Colonic mucosa (tissue), 4 donors: ENCODE results near the gene FERMT3. TPM values are rescaled to one million over a fixed set of nuclear protein-coding genes. Genes with fewer than 3 reads are reported as not detected.

Experiments used
- DNase-seq: peaks from one replicate; pipeline ENCODE4 v3.0.0-alpha.2; 2020
- H3K27ac ChIP-seq: fragments of 200-600 bp; one replicate; pipeline ENCODE4 v1.8.0; 2021
- H3K27me3 ChIP-seq: fragments of 200-600 bp; one replicate; pipeline ENCODE4 v1.8.0; 2021
- H3K36me3 ChIP-seq: fragments of 200-600 bp; one replicate; pipeline ENCODE4 v1.8.0; 2021
- H3K4me1 ChIP-seq: fragments of 200-600 bp; one replicate; pipeline ENCODE4 v1.8.0; 2021; ENCODE audit warnings: mild to moderate bottlenecking
- H3K4me3 ChIP-seq: fragments of 200-600 bp; one replicate; pipeline ENCODE4 v1.8.0; 2021
- H3K9ac ChIP-seq, 2 donors: one replicate each; pipeline ENCODE4 v1.7.0; 2013; ENCODE audit warnings: control low read depth in 2 of 2, low read depth in 2 of 2, low read length in 2 of 2
- H3K9me3 ChIP-seq: fragments of 200-600 bp; one replicate; pipeline ENCODE4 v1.8.0; 2021
- intact Hi-C: fragments of 100-400 bp; cut with DNase I; formaldehyde crosslinking; loops from one replicate; pipeline ENCODE4 v1.14.1; 2022
- total RNA-seq, 2 donors: library from RNA; stranded (reverse); fragmentation: NEBNext Ultra II Directional in 1 of 2; extraction: Animal tissue kit (Norgen Biotek cat#: 25700) in 1 of 2; gene quantifications; one replicate each; pipeline ENCODE4 v1.2.1, GENCODE V29; 2021
- TF ChIP-seq, protein P1 (sequence below): fragments of 200-600 bp; IDR thresholded peaks from one replicate; pipeline ENCODE4 v1.8.0; 2022; ENCODE audit warnings: antibody characterized with exemption, mild to moderate bottlenecking
- donor health status: healthy.
- donor health status: DM: no; HTN: no; CAD: no.
- donor health status: DM: no; HTN: no; CAD: no.

Gene FERMT3
- total RNA-seq, 2 donors from 2014 or later = 10.9 to 16.6 TPM

DNA sequence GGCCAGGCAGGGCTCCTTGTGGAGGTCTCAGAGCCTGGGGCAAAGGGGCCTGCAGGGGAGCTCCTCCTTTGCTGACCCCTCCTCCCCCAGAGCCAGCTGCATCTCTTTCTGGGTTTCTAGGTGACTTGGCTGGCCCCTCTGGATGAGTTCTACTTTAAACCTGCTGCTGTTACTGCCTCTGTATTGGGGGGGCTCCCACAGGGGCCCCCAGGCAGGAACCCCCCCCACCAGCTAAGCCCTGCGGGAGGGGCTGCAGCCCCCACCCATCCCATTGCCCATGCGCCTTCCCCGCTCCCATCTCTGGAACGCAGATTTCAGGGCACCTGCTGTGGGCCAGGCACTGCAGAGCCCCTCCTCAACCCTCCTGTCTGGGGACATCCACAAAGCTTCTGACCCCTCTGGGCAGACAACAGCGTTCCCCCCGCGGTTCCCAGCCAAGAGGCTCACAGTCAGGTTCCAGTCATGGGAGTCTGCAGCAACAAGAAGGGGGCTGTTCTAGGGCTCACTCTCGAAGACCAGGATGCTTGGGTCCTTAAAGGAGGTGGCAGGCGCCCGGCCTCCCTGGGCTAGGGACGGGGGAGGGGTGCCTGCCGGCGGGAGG is 44.0 kb downstream of the FERMT3 start:
- peaks cover 9% of the 10 kb centered on the region for H3K4me1 ChIP-seq
- intact Hi-C loops = no loop called here
- H3K9ac ChIP-seq = peak overlapping the region; percentile 69 to 71
- DNase-seq = no peak
- no peaks in the 10 kb centered on the region for H3K9me3 ChIP-seq
- no peaks in the 10 kb centered on the region for H3K27me3 ChIP-seq
- H3K27ac ChIP-seq = no peak overlapping the region
- peak overlapping the region; percentile 97 for H3K4me3 ChIP-seq
- H3K36me3 ChIP-seq = peaks cover 5% of the 10 kb centered on the region
- TF ChIP-seq, protein P1, sequence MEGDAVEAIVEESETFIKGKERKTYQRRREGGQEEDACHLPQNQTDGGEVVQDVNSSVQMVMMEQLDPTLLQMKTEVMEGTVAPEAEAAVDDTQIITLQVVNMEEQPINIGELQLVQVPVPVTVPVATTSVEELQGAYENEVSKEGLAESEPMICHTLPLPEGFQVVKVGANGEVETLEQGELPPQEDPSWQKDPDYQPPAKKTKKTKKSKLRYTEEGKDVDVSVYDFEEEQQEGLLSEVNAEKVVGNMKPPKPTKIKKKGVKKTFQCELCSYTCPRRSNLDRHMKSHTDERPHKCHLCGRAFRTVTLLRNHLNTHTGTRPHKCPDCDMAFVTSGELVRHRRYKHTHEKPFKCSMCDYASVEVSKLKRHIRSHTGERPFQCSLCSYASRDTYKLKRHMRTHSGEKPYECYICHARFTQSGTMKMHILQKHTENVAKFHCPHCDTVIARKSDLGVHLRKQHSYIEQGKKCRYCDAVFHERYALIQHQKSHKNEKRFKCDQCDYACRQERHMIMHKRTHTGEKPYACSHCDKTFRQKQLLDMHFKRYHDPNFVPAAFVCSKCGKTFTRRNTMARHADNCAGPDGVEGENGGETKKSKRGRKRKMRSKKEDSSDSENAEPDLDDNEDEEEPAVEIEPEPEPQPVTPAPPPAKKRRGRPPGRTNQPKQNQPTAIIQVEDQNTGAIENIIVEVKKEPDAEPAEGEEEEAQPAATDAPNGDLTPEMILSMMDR = no peak

DNA sequence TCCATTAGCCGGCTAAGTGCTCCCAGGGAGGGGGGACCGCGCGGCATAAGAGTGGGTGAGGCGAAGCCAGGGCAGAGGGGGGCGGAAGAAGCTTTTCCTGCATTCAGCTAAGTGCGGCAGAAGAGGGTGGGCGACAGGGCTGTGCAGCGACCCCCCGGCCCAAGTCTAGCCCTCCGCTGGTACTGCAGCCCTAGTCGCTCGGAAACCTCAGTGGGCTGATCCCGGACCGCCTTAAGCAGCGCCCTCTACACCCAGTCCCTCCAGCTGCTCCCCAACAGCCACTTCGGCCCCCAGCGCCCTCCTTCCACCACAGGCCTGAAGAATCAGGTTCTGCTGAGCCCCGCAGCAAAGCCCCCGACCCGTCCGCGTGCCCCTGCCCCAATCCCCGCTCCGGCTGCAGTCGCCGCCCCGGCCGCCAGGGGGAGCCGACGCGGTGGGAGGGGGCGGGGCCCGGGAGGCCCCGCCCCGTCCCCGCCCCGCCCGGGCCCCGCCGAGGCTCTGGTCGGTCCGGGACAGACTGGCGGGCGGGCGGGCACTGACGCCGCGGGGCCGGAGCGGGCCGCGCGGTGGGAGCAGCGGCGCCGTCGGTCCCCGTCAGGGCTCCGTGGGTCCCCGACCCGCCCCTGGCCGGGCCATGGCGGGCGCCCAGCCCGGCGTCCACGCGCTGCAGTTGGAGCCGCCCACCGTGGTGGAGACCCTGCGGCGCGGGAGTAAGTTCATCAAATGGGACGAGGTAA is 44.7 kb downstream of the FERMT3 start, which contains the start of gene PLCB3:
TSS of gene PLCB3 (plus strand) at position 515 of the 737 bp plus-strand sequence. CDS start at position 635, 120 bp downstream.
- H3K27me3 ChIP-seq = no peaks in the 10 kb centered on the region
- peaks cover 5% of the 10 kb centered on the region for H3K36me3 ChIP-seq
- peaks cover 9% of the 10 kb centered on the region for H3K4me1 ChIP-seq
- DNase-seq = no peak
- peak within 1 kb of the TSS; percentile 80 for H3K27ac ChIP-seq
- H3K9ac ChIP-seq = peak within 1 kb of the TSS; percentile 89 to 91
- H3K4me3 ChIP-seq = peak within 1 kb of the TSS; percentile 97
- no peaks in the 10 kb centered on the region for H3K9me3 ChIP-seq
- TF ChIP-seq, protein P1 = peak; percentile 59
- intact Hi-C loops = no loop called here

DNA sequence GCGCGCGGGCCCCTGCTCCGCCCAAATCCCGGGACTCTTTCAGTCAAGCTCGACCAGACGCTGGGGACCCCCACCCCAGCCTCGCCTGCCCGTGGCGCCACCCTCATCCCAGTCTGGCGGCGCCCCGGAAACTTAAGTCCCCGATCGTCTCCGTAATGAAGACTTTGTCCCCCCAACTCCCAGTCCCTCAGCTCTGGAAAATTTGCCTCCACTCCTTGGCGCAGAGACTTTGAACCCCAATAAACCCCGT is 45.2 kb downstream of the FERMT3 start:
- H3K4me3 ChIP-seq = peak overlapping the region; percentile 97
- H3K9me3 ChIP-seq = no peaks in the 10 kb centered on the region
- peak overlapping the region; percentile 80 for H3K27ac ChIP-seq
- TF ChIP-seq, protein P1 = no peak
- peaks cover 5% of the 10 kb centered on the region for H3K36me3 ChIP-seq
- H3K9ac ChIP-seq = peak overlapping the region; percentile 89 to 91
- no peak for DNase-seq
- H3K27me3 ChIP-seq = no peaks in the 10 kb centered on the region
- intact Hi-C loops = no loop called here
- peaks cover 9% of the 10 kb centered on the region for H3K4me1 ChIP-seq

DNA sequence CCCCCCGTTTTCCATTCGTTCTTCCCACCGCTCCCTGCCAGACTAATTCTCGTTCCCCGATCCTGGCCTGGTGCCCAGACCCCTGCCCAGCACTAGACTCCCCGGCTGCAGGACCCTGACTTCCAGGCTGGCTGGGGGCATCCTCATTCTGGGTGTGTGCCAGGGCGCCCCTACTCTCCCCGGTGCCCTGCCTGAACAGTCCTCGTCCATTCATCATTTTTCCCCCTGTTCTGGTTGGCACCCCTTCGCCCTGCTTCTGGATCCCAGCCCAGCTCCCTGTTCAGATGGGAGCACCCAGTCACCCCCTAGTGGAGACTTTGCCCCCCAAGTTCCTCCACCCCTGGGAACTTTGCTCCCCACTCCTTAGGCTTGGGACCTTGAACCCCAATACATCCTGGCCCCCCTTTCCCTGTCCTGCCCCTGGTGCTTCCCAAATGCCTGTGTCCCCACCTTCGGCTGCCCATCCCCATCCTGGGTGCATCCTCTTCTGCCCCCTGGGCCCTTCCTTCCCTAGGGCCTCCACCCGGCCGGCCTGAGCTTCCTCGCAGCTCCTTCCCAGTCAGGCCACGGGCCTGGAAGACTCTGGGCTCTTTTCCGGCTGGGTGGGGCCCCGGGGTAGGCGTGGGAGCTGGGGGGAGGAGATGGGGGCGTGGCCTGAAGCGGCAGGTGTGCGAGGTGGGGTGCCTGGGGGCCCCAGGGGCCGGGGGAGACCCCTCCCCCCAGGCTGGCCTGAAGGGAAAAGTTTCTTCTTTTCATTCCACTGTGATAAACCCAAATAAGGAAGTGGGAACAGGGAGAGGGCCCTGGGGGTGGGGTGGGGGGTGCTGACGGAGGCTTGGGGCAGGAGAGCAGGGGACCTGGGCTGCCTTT is 45.7 kb downstream of the FERMT3 start:
- Histone ChIP-seq H3K4me1 (peaks cover 9% of the 10 kb centered on the region), H3K27ac (peak overlapping the region; percentile 80), H3K9me3 (no peaks in the 10 kb centered on the region), H3K36me3 (peaks cover 5% of the 10 kb centered on the region), H3K27me3 (no peaks in the 10 kb centered on the region), H3K4me3 (peak overlapping the region; percentile 97), H3K9ac (peak overlapping the region; percentile 89 to 91)
- peak; percentile 92 for DNase-seq
- TF ChIP-seq, protein P1 = no peak
- intact Hi-C loops = no loop called here

DNA sequence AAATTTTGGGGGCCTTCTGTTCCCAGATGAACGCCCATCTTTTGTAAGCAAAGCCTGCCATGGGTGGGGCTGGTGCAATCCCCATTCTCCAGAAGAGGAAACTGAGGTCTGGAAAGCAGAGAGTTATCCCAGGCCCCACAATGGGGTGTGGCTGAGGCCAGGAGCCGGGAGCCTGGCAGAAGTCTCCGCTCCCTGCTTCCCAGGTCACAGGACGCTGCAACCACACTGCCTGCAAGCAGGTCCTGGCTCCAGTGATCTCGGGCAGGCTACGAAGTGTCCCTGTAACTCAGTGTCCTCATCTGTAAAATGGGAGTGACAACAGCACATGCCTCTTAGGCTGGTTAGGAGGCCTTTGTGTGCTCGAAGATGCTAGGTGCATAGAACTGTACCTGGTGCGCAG is 46.5 kb downstream of the FERMT3 start:
- H3K4me3 ChIP-seq = peak overlapping the region; percentile 97
- H3K9ac ChIP-seq = peak overlapping the region; percentile 8 to 89
- peak overlapping the region; percentile 80 for H3K27ac ChIP-seq
- H3K36me3 ChIP-seq = peaks cover 5% of the 10 kb centered on the region
- TF ChIP-seq, protein P1 = no peak
- intact Hi-C loops = no loop called here
- no peaks in the 10 kb centered on the region for H3K9me3 ChIP-seq
- no peaks in the 10 kb centered on the region for H3K27me3 ChIP-seq
- peaks cover 9% of the 10 kb centered on the region for H3K4me1 ChIP-seq
- DNase-seq = no peak
